ENCODE data around the gene PAN2.

- TF ChIP-seq, protein P1, sequence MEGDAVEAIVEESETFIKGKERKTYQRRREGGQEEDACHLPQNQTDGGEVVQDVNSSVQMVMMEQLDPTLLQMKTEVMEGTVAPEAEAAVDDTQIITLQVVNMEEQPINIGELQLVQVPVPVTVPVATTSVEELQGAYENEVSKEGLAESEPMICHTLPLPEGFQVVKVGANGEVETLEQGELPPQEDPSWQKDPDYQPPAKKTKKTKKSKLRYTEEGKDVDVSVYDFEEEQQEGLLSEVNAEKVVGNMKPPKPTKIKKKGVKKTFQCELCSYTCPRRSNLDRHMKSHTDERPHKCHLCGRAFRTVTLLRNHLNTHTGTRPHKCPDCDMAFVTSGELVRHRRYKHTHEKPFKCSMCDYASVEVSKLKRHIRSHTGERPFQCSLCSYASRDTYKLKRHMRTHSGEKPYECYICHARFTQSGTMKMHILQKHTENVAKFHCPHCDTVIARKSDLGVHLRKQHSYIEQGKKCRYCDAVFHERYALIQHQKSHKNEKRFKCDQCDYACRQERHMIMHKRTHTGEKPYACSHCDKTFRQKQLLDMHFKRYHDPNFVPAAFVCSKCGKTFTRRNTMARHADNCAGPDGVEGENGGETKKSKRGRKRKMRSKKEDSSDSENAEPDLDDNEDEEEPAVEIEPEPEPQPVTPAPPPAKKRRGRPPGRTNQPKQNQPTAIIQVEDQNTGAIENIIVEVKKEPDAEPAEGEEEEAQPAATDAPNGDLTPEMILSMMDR (IDR thresholded peaks at IDR 0.05), result no peak
- TF ChIP-seq POLR2A (IDR thresholded peaks at IDR 0.05), result no peak
These were observed 1.1 kb downstream of the PAN2 start for GRCh38 chr12:56332512-56333196.

All from testis (tissue), 2 donors.